MCF 10A (cell line): ENCODE data around the gene CYP26C1. TPM values are rescaled to one million over a fixed set of nuclear protein-coding genes. Genes with fewer than 3 reads are reported as not detected.

Source experiments
- BruUV-seq: library from RNA; stranded (reverse); fragments of 400-500 nt; replicated peaks from 2 replicates; lab custom pipeline; 2021; lab: Mats Ljungman, UMichigan
- CTCF ChIA-PET: fragments of 300-600 bp; sonication (Branson Sonifier 250); formaldehyde crosslinking; extraction: SDS; loops from one replicate; lab custom pipeline; 2021; ENCODE audit warnings: antibody characterized with exemption, inconsistent platforms; lab: Yijun Ruan, JAX
- POLR2A ChIA-PET: fragments of 300-600, 350-650 bp; sonication (Branson Sonifier 250); formaldehyde crosslinking; extraction: SDS; loops from one replicate; lab custom pipeline; 2020; ENCODE audit warnings: antibody characterized with exemption, inconsistent platforms; lab: Yijun Ruan, JAX
- DNase-seq: peaks from one replicate; pipeline ENCODE4 v3.0.0-alpha.2; 2018; ENCODE audit not compliant: unreplicated experiment
- H3K27ac Mint-ChIP-seq: one replicate; pipeline ENCODE4 v1.8.0; 2022; ENCODE audit warnings: mild to moderate bottlenecking, low read depth, mixed read lengths; ENCODE audit not compliant: unreplicated experiment
- H3K27me3 Mint-ChIP-seq: one replicate; pipeline ENCODE4 v1.8.0; 2022; ENCODE audit warnings: mixed read lengths; ENCODE audit not compliant: insufficient read depth, unreplicated experiment
- H3K36me3 Mint-ChIP-seq: one replicate; pipeline ENCODE4 v1.8.0; 2022; ENCODE audit warnings: mild to moderate bottlenecking, moderate library complexity, mixed read lengths; ENCODE audit not compliant: insufficient read depth, unreplicated experiment
- H3K4me1 Mint-ChIP-seq: one replicate; pipeline ENCODE4 v1.8.0; 2022; ENCODE audit warnings: mixed read lengths; ENCODE audit not compliant: insufficient read depth, unreplicated experiment
- H3K4me3 Mint-ChIP-seq: one replicate; pipeline ENCODE4 v1.8.0; 2022; ENCODE audit warnings: mild to moderate bottlenecking, moderate library complexity, mixed read lengths; ENCODE audit not compliant: unreplicated experiment
- H3K9me3 Mint-ChIP-seq: one replicate; pipeline ENCODE4 v1.8.0; 2022; ENCODE audit warnings: mixed read lengths; ENCODE audit not compliant: unreplicated experiment
- CTCF ChIP-seq: fragments of 200-600 bp; IDR thresholded peaks from one replicate; pipeline ENCODE4 v1.8.0; 2022; ENCODE audit warnings: antibody characterized with exemption, mild to moderate bottlenecking; ENCODE audit not compliant: unreplicated experiment
- intact Hi-C: fragments of 100-400 bp; cut with micrococcal nuclease; formaldehyde crosslinking; loops from 2 replicates; pipeline ENCODE4 v1.14.1; 2022
- total RNA-seq: library from RNA; stranded (reverse); gene quantifications from 2 replicates; pipeline ENCODE4 v1.2.3, GENCODE V29; 2022

The CYP26C1 gene
- total RNA-seq, 1 experiment from 2014 or later, result 0.14 TPM

- no peak for TF ChIP-seq CTCF
- H3K9me3 Mint-ChIP-seq, result no peaks in the 10 kb centered on the region
- no peaks in the 10 kb centered on the region for H3K36me3 Mint-ChIP-seq
- DNase-seq, result no peak
- H3K4me1 Mint-ChIP-seq, result no peaks in the 10 kb centered on the region
- intact Hi-C loops, result no loop called here
- H3K27me3 Mint-ChIP-seq, result peaks cover 28% of the 10 kb centered on the region
- no TSS peak for BruUV-seq
- H3K27ac Mint-ChIP-seq, result no peak overlapping the region
- CTCF ChIA-PET, result interaction anchor here (0.7 to 1.1 kb wide), 2 partner anchors 12 to 13 kb away, joined by 3 to 5 read pairs; no protein-coding TSS in a partner anchor
- POLR2A ChIA-PET, result no interaction called here
- no peak overlapping the region for H3K4me3 Mint-ChIP-seq
Measured at GRCh38 chr10:93066544-93066913, 5.9 kb downstream of the CYP26C1 start.

- no peak overlapping the region for H3K27ac Mint-ChIP-seq
Measured at GRCh38 chr10:93067443-93068365, 7.1 kb downstream of the CYP26C1 start.

GRCh38 chr10:93068411-93069244 lies 8.0 kb downstream of the CYP26C1 start:
- DNase-seq, result no peak
- intact Hi-C loops, result no loop called here
- Mint-ChIP-seq H3K4me1 (no peaks in the 10 kb centered on the region), H3K27ac (no peak overlapping the region), H3K4me3 (no peak overlapping the region), H3K36me3 (no peaks in the 10 kb centered on the region), H3K27me3 (peaks cover 45% of the 10 kb centered on the region), H3K9me3 (no peaks in the 10 kb centered on the region)
- POLR2A ChIA-PET, result interaction anchor here (1.1 kb wide), 1 partner anchor 34 kb away, joined by 3 read pairs; no protein-coding TSS in a partner anchor
- CTCF ChIA-PET, result interaction anchor here (1.2 kb wide), 1 partner anchor 11 kb away, joined by 6 read pairs; no protein-coding TSS in a partner anchor
- TF ChIP-seq CTCF, result no peak
- no TSS peak for BruUV-seq

More at GRCh38 chr10:93067443-93068365, 7.1 kb downstream of the CYP26C1 start:
- Mint-ChIP-seq H3K9me3 (no peaks in the 10 kb centered on the region), H3K27me3 (peaks cover 37% of the 10 kb centered on the region), H3K4me3 (no peak overlapping the region), H3K4me1 (no peaks in the 10 kb centered on the region), H3K36me3 (no peaks in the 10 kb centered on the region)
- ChIA-PET POLR2A (interaction anchor here (1.1 kb wide), 1 partner anchor 33 kb away, joined by 3 read pairs; no protein-coding TSS in a partner anchor), CTCF (interaction anchor here (0.7 to 1.2 kb wide), 4 partner anchors 10 to 222 kb away, joined by 3 to 6 read pairs (median 4); no protein-coding TSS in a partner anchor)
- intact Hi-C loops, result no loop called here
- BruUV-seq, result no TSS peak
- no peak for TF ChIP-seq CTCF
- DNase-seq, result no peak

- TF ChIP-seq CTCF, result no peak
- H3K9me3 Mint-ChIP-seq, result no peaks in the 10 kb centered on the region
- H3K27me3 Mint-ChIP-seq, result peaks cover 51% of the 10 kb centered on the region
Measured at GRCh38 chr10:93069245-93069561, 8.6 kb downstream of the CYP26C1 start.

More at GRCh38 chr10:93069245-93069561, 8.6 kb downstream of the CYP26C1 start:
- Mint-ChIP-seq H3K4me1 (no peaks in the 10 kb centered on the region), H3K27ac (no peak overlapping the region), H3K4me3 (no peak overlapping the region), H3K36me3 (no peaks in the 10 kb centered on the region)
- DNase-seq, result no peak
- no TSS peak for BruUV-seq
- intact Hi-C loops, result no loop called here
- ChIA-PET CTCF (interaction anchor here (1.4 kb wide), 1 partner anchor 11 kb away, joined by 10 read pairs; no protein-coding TSS in a partner anchor), POLR2A (no interaction called here)
